Measurements from ENCODE around the gene RCSD1. TPM values are rescaled to one million over a fixed set of nuclear protein-coding genes. Genes with fewer than 3 reads are reported as not detected.
"Not testable (repeated sequence)": the region's sequence is repeated elsewhere in the genome, so short reads cannot be mapped to it uniquely, and the experiment has no call there.

Gene RCSD1
- total RNA-seq, 1 donor from 2014 or later, result under 0.01 TPM

DNA sequence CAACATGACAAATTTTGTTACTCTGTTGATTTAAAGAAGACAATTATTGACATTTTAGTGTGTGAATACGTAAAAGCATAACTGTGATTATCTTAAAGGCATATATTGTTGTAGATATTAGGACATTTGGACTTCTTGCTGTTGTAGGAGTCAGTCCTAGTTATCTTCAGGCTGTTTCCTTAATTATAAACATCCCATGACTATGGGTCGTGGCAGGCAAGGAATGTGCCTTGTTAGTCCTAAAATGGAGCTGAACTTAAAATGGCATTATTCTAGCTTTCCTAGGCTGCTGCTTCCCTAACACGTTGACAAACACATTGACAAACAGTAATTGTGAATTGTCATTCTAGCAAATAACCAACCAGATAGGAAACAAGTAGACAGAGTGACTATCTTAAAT, 87.3 kb downstream of the RCSD1 start:
- TF ChIP-seq, protein P1, sequence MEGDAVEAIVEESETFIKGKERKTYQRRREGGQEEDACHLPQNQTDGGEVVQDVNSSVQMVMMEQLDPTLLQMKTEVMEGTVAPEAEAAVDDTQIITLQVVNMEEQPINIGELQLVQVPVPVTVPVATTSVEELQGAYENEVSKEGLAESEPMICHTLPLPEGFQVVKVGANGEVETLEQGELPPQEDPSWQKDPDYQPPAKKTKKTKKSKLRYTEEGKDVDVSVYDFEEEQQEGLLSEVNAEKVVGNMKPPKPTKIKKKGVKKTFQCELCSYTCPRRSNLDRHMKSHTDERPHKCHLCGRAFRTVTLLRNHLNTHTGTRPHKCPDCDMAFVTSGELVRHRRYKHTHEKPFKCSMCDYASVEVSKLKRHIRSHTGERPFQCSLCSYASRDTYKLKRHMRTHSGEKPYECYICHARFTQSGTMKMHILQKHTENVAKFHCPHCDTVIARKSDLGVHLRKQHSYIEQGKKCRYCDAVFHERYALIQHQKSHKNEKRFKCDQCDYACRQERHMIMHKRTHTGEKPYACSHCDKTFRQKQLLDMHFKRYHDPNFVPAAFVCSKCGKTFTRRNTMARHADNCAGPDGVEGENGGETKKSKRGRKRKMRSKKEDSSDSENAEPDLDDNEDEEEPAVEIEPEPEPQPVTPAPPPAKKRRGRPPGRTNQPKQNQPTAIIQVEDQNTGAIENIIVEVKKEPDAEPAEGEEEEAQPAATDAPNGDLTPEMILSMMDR (IDR thresholded peaks at IDR 0.05; ENCODE audit: insufficient read depth, low read length, severe bottlenecking), result no peak
- no peak for FAIRE-seq

DNA sequence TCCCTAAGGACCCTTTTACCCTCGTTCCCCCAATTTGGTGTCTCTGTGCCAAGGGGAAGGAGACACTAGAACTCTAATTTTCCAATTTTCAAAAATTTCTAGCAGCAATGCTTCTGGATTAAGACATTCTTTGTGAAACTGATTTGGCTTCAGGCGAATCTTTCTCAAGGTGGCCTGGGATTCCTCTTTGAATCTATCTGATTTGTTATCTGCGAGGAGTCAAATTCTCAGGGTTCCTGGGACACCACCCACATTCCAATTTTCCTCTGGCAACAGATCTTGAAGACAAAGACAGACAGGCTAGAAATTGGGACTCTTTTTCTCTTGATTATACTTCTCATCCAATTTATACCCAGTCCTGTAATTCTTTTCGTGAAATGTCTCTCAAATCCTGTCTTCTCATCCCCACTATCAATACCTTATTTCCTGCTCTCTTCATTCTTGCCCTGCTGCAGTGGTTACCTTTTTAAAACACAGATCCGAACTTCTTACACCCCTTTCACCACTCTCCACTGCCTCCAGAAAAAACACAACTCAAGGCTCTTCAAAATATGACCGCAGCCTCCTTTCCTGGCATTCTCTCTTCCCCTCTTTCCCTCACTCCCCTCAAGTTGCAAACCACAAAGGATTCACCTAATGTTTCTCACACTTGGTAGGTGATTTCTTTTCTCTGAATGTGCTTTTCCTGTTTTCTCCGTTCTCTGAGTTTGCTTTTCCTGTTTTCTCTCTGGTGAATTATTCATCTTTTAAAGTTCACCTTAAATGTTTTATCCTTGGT, 89.1 kb downstream of the RCSD1 start:
- no peak for FAIRE-seq
- Histone ChIP-seq H3K4me3 (ENCODE audit: low read depth, low read length) (no peak overlapping the region), H3K27me3 (ENCODE audit: control insufficient read depth, insufficient read depth, low read length) (no peaks in the 10 kb centered on the region), H3K36me3 (ENCODE audit: control insufficient read depth, insufficient read depth, low read length) (no peaks in the 10 kb centered on the region)
- TF ChIP-seq, protein P1 (IDR thresholded peaks at IDR 0.05; ENCODE audit: insufficient read depth, low read length, severe bottlenecking), result no peak
- no peak for DNase-seq (ENCODE audit: low read depth)

More for the DNA sequence above, 87.3 kb downstream of the RCSD1 start:
- no peak overlapping the region for H3K4me3 ChIP-seq (ENCODE audit: low read depth, low read length)
- no peaks in the 10 kb centered on the region for H3K27me3 ChIP-seq (ENCODE audit: control insufficient read depth, insufficient read depth, low read length)
- DNase-seq (ENCODE audit: low read depth), result no peak
- H3K36me3 ChIP-seq (ENCODE audit: control insufficient read depth, insufficient read depth, low read length), result no peaks in the 10 kb centered on the region

DNA sequence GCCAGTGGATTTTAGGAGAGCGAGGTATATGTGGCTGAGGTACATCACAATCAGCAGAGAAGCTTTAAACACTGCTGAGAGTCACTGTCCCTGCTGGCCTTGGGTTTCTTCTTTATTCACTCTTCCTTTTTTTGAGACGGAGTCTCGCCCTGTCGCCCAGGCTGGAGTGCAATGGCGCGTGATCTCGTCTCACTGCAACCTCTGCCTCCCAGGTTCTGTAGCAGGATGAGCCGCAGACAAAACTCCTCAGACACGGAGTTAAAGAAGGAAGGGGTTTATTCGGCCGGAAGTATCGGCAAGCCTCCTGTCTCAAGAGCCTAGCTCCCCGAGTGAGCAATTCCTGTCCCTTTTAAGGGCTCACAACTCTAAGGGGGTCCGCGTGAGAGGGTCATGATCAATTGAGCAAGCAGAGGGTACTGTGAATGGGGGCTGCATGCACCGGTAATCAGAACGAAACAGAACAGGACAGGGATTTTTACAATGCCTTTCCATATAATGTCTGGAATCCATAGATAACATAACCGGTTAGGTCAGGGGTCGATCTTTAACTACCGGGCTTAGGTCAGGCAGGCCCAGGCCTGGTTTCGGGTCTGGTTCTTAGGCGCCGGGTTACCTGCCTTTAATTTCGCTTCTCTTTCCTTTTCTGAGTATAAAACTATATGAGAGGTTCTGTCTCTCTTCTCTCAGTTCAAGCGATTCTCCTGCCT, 89.8 kb downstream of the RCSD1 start:
- H3K27me3 ChIP-seq (ENCODE audit: control insufficient read depth, insufficient read depth, low read length); FAIRE-seq; H3K4me3 ChIP-seq (ENCODE audit: low read depth, low read length); DNase-seq (ENCODE audit: low read depth); H3K36me3 ChIP-seq (ENCODE audit: control insufficient read depth, insufficient read depth, low read length): not testable (repeated sequence)

DNA sequence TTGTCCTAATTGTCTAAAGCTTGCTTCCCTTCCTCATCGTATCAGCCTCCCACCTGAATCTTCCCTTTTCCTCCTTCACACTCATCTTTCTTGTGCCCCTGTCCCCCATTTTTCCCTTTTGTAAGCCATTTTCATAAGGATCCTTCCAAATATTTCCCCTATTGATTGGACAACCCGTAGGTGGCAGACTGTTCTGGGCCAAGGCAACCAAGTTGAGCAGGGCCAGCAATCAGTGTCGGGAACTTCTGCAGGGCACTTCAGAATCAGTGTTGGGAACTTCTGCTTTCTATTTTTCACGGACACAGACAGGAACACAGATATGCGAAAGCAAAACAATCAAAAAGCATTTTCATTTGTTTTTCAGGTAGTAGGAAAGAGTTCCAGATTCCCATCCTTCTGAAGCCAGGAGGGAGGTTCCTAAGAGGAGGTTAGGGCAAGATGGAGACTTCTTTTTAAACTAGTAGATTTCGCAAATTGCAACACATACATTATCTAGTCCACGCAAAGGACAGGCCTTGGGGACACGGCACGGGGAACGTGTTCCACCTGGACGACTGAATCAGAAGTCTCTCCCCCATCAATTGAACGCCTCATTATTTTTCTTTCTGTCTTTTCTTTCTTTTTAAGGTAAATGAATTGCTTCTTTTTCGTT, 91.1 kb downstream of the RCSD1 start:
- TF ChIP-seq, protein P1 (IDR thresholded peaks at IDR 0.05; ENCODE audit: insufficient read depth, low read length, severe bottlenecking), result peak; percentile 41
- H3K27me3 ChIP-seq (ENCODE audit: control insufficient read depth, insufficient read depth, low read length), result no peaks in the 10 kb centered on the region
- peak overlapping the region; percentile 69 for H3K4me3 ChIP-seq (ENCODE audit: low read depth, low read length)
- no peaks in the 10 kb centered on the region for H3K36me3 ChIP-seq (ENCODE audit: control insufficient read depth, insufficient read depth, low read length)
- FAIRE-seq, result no peak
- DNase-seq (ENCODE audit: low read depth), result peak; percentile 68

DNA sequence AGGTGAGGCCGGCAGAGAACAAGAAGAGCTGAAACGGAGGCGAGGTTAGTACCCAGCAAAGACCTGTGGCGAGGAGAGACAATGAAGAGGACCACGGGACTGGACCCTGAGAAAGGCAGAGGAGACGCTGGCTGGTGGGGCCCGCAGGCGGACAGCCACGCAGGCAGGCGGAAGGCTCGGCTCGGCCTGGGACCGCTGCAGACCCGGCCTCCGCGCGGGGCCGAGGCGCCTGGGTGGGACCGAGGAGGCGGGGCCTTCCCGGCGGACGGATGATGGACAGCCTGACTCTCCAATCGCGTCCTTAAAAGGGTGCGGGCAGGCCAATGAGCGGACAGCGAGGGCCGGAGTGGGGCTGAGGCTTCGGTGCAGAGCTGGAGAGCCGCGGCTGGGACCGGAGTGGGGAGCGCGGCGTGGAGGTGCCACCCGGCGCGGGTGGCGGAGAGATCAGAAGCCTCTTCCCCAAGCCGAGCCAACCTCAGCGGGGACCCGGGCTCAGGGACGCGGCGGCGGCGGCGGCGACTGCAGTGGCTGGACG, 91.7 kb downstream of the RCSD1 start, which contains the start of gene MPZL1:
Gene MPZL1 (plus strand): TSS at position 366 of the 535 bp plus-strand sequence. CDS start 170 bp downstream, outside the sequence.
- TF ChIP-seq, protein P1 (IDR thresholded peaks at IDR 0.05; ENCODE audit: insufficient read depth, low read length, severe bottlenecking), result no peak
- DNase-seq (ENCODE audit: low read depth) (peak; percentile 80), FAIRE-seq (no peak)
- no peaks in the 10 kb centered on the region for H3K27me3 ChIP-seq (ENCODE audit: control insufficient read depth, insufficient read depth, low read length)
- H3K4me3 ChIP-seq (ENCODE audit: low read depth, low read length), result peak within 1 kb of the TSS; percentile 69
- no peaks in the 10 kb centered on the region for H3K36me3 ChIP-seq (ENCODE audit: control insufficient read depth, insufficient read depth, low read length)
